ENCODE data around the gene DESI1. TPM values are rescaled to one million over a fixed set of nuclear protein-coding genes. Genes with fewer than 3 reads are reported as not detected.

Gene DESI1
- total and polyA plus RNA-seq, 2 of the 13 experiments (the other 11 are each of a cell fraction or from before 2014, with no cell fraction given) = 21.6 to 29.2 TPM

- TF ChIP-seq REXO4 (CRISPR knock-in tag; IDR thresholded peaks at IDR 0.05; ENCODE audit: borderline replicate concordance) = no peak
- TF ChIP-seq, protein P1, sequence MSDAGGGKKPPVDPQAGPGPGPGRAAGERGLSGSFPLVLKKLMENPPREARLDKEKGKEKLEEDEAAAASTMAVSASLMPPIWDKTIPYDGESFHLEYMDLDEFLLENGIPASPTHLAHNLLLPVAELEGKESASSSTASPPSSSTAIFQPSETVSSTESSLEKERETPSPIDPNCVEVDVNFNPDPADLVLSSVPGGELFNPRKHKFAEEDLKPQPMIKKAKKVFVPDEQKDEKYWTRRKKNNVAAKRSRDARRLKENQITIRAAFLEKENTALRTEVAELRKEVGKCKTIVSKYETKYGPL (CRISPR knock-in tag; IDR thresholded peaks at IDR 0.05) = no peak
- TF ChIP-seq ZBTB7B (CRISPR knock-in tag; IDR thresholded peaks at IDR 0.05) = no peak
- no peak for TF ChIP-seq RBM22 (optimal IDR thresholded peaks at IDR 0.05; ENCODE audit: low read length)
- no peak for TF ChIP-seq POLR2G (IDR thresholded peaks at IDR 0.05; ENCODE audit: low read depth, low read length)
- TF ChIP-seq ZBTB20 (CRISPR knock-in tag; IDR thresholded peaks at IDR 0.05; ENCODE audit: borderline replicate concordance, low read depth) = no peak
- 0 out of 2 replicates have a peak, but pooled peaks have one; percentile 50 for TF ChIP-seq SRY (CRISPR knock-in tag; IDR thresholded peaks at IDR 0.05)
- no peak for TF ChIP-seq YY1 (IDR thresholded peaks at IDR 0.05; ENCODE audit: insufficient read depth, insufficient replicate concordance, low read depth, low read length)
- TF ChIP-seq ZNF687 (CRISPR knock-in tag; IDR thresholded peaks at IDR 0.05) = 0 out of 2 replicates have a peak, but pooled peaks have one; percentile 3
- no peak for TF ChIP-seq ZIK1 (CRISPR knock-in tag; IDR thresholded peaks at IDR 0.05; ENCODE audit: borderline replicate concordance, low read depth)
- 0 out of 2 replicates have a peak, but pooled peaks have one; percentile 25 for TF ChIP-seq KDM5B (CRISPR knock-in tag; IDR thresholded peaks at IDR 0.05; ENCODE audit: borderline replicate concordance)
- TF ChIP-seq NRL (CRISPR knock-in tag; IDR thresholded peaks at IDR 0.05; ENCODE audit: borderline replicate concordance) = no peak
- no peak for TF ChIP-seq KLF12 (CRISPR knock-in tag; IDR thresholded peaks at IDR 0.05; ENCODE audit: borderline replicate concordance)
- no peak for TF ChIP-seq ZNF737 (CRISPR knock-in tag; IDR thresholded peaks at IDR 0.05; ENCODE audit: borderline replicate concordance)
- no peak for TF ChIP-seq REPIN1 (CRISPR knock-in tag; IDR thresholded peaks at IDR 0.05; ENCODE audit: borderline replicate concordance, low read depth)
- peak; percentile 56 for TF ChIP-seq ZNF768 (CRISPR knock-in tag; IDR thresholded peaks at IDR 0.05)
- TF ChIP-seq BRD4 (CRISPR knock-in tag; IDR thresholded peaks at IDR 0.05) = no peak
These were observed 59.5 kb downstream of the DESI1 start (continued) for GRCh38 chr22:41561335-41561734.

Measured in HepG2 (cell line).